Tibial nerve (tissue), 4 donors: Measurements from ENCODE around the gene TCF7. TPM values are rescaled to one million over a fixed set of nuclear protein-coding genes. Genes with fewer than 3 reads are reported as not detected.
A peak's percentile ranks its signal among the peaks of the same experiment; 100 is the strongest.
"Not testable (repeated sequence)": the region's sequence is repeated elsewhere in the genome, so short reads cannot be mapped to it uniquely, and the experiment has no call there.

Source experiments
- DNase-seq, 2 donors: peaks; one replicate each; pipeline ENCODE4 v3.0.0-alpha.2; 2019; ENCODE audit warnings: low spot score in 2 of 2
- H3K27ac ChIP-seq, 4 donors: fragments of 200-600 bp; sonication (generic) in 3 of 4; one replicate each; pipeline ENCODE4 v1.5.1; 2017 to 2019; ENCODE audit warnings: mild to moderate bottlenecking in 1 of 4
- H3K27me3 ChIP-seq, 2 donors: fragments of 200-600 bp; sonication (generic) in 1 of 2; one replicate each; pipeline versions ENCODE4 v1.5.1 to v1.6.0; 2017 to 2019
- H3K36me3 ChIP-seq, 3 donors: fragments of 200-600 bp; sonication (generic); one replicate each; pipeline ENCODE4 v1.5.1; 2018 to 2019
- H3K4me1 ChIP-seq, 4 donors: fragments of 200-600 bp; sonication (generic) in 3 of 4; one replicate each; pipeline ENCODE4 v1.5.1; 2017 to 2019
- H3K4me3 ChIP-seq, 4 donors: fragments of 200-600 bp; sonication (generic) in 3 of 4; one replicate each; pipeline ENCODE4 v1.5.1; 2017 to 2019; ENCODE audit warnings: mild to moderate bottlenecking in 1 of 4, moderate library complexity in 1 of 4
- H3K9me3 ChIP-seq, 4 donors: fragments of 200-600 bp; sonication (generic) in 3 of 4; one replicate each; pipeline ENCODE4 v1.5.1; 2017 to 2019
- CTCF ChIP-seq, 5 experiments: fragments of 200-600 bp in 3 of 5; fragments of 450-650 bp in 2 of 5; sonication (generic) in 3 of 5; IDR thresholded peaks; one replicate each; pipeline ENCODE4 v1.5.1; 2016 to 2019; ENCODE audit warnings: antibody characterized with exemption in 5 of 5, mild to moderate bottlenecking in 3 of 5, moderate library complexity in 2 of 5
- EP300 ChIP-seq, 2 donors: sonication (generic); formaldehyde crosslinking; IDR thresholded peaks; one replicate each; pipeline ENCODE4 v1.6.1; 2017; ENCODE audit warnings: antibody characterized with exemption in 2 of 2, mild to moderate bottlenecking in 1 of 2
- POLR2A ChIP-seq, 2 donors: fragments of 450-650 bp; IDR thresholded peaks; one replicate each; pipeline ENCODE4 v1.6.1; 2017; ENCODE audit warnings: antibody characterized with exemption in 2 of 2, mild to moderate bottlenecking in 2 of 2, moderate library complexity in 2 of 2
- WGBS, 2 donors: methylation state at CpG; one replicate each; pipeline ENCODE4 v1.1.5; 2018; 5-methylcytosine and 5-hydroxymethylcytosine counted together
- total RNA-seq, 4 donors: library from RNA; depleted of rRNA; stranded (reverse); fragments of >200 nt; gene quantifications; one replicate each; pipeline ENCODE4 v1.1.0, GENCODE V29; 2016

Gene TCF7
- total RNA-seq, 4 donors from 2014 or later: 2.5 to 13.2 (median 6.6) TPM

- Histone ChIP-seq H3K9me3 (no peaks in the 10 kb centered on the region), H3K27ac (peak overlapping the region in 1 of 4 donors; percentile 63), H3K36me3 (peaks cover 0 to 87% (median 0%) of the 10 kb centered on the region in 3 donors), H3K27me3 (no peaks in the 10 kb centered on the region), H3K4me3 (no peak overlapping the region), H3K4me1 (peaks cover 0 to 52% (median 24%) of the 10 kb centered on the region in 4 donors)
- DNase-seq: no peak
- WGBS, 2 donors: 90 to 98% methylated on average over 3 of the region's 3 CpGs
- TF ChIP-seq EP300 (IDR thresholded peaks at IDR 0.05) (no peak), POLR2A (IDR thresholded peaks at IDR 0.05) (no peak), CTCF (IDR thresholded peaks at IDR 0.05) (no peak)
These were observed 37.2 kb downstream of the TCF7 start for GRCh38 chr5:134151723-134152122.

- not testable (repeated sequence) for H3K9me3 ChIP-seq, H3K4me3 ChIP-seq, H3K27me3 ChIP-seq, DNase-seq
- H3K4me1 ChIP-seq: peaks cover 0 to 46% (median 23%) of the 10 kb centered on the region in 4 donors
- H3K36me3 ChIP-seq: peaks cover 0 to 86% (median 0%) of the 10 kb centered on the region in 3 donors
- whole genome bisulfite sequencing, 2 donors: 93 to 94% methylated on average over 15 of the region's 15 CpGs
- peak overlapping the region in 1 of 4 donors; percentile 19 for H3K27ac ChIP-seq
These were observed 37.8 kb downstream of the TCF7 start for GRCh38 chr5:134152173-134152832.

GRCh38 chr5:134153241-134153640 is 38.8 kb downstream of the TCF7 start:
- Histone ChIP-seq H3K36me3 (peaks cover 0 to 88% (median 0%) of the 10 kb centered on the region in 3 donors), H3K27ac (no peak overlapping the region), H3K4me3 (no peak overlapping the region), H3K4me1 (peaks cover 0 to 42% (median 22%) of the 10 kb centered on the region in 4 donors), H3K9me3 (no peaks in the 10 kb centered on the region), H3K27me3 (no peaks in the 10 kb centered on the region)
- TF ChIP-seq POLR2A (IDR thresholded peaks at IDR 0.05): no peak
- no peak for TF ChIP-seq EP300 (IDR thresholded peaks at IDR 0.05)
- TF ChIP-seq CTCF (IDR thresholded peaks at IDR 0.05): no peak
- WGBS, 2 donors: 92 to 95% methylated on average over 3 of the region's 3 CpGs
- DNase-seq: no peak

GRCh38 chr5:134153657-134154056 is 39.2 kb downstream of the TCF7 start:
- H3K27me3 ChIP-seq: no peaks in the 10 kb centered on the region
- WGBS, 2 donors: 100% methylated on average over 1 of the region's 1 CpG
- H3K27ac ChIP-seq: no peak overlapping the region
- DNase-seq: no peak
- no peak for TF ChIP-seq CTCF (IDR thresholded peaks at IDR 0.05)
- TF ChIP-seq EP300 (IDR thresholded peaks at IDR 0.05): no peak
- no peak for TF ChIP-seq POLR2A (IDR thresholded peaks at IDR 0.05)
- no peaks in the 10 kb centered on the region for H3K9me3 ChIP-seq
- H3K36me3 ChIP-seq: peaks cover 2 to 88% (median 4%) of the 10 kb centered on the region in 3 donors
- no peak overlapping the region for H3K4me3 ChIP-seq
- H3K4me1 ChIP-seq: peaks cover 0 to 39% (median 20%) of the 10 kb centered on the region in 4 donors

- no peak for DNase-seq
- WGBS, 2 donors: 68 to 80% methylated on average over 6 of the region's 6 CpGs
- Histone ChIP-seq H3K9me3 (no peaks in the 10 kb centered on the region), H3K27me3 (no peaks in the 10 kb centered on the region), H3K4me3 (no peak overlapping the region), H3K36me3 (peaks cover 7 to 99% (median 15%) of the 10 kb centered on the region in 3 donors), H3K4me1 (peaks cover 0 to 18% (median 2%) of the 10 kb centered on the region in 4 donors), H3K27ac (no peak overlapping the region)
- TF ChIP-seq CTCF (IDR thresholded peaks at IDR 0.05) (no peak), EP300 (IDR thresholded peaks at IDR 0.05) (no peak), POLR2A (IDR thresholded peaks at IDR 0.05) (no peak)
These were observed 47.3 kb downstream of the TCF7 start for GRCh38 chr5:134161513-134162395.
